ENCODE data around the gene EYS.

DNA sequence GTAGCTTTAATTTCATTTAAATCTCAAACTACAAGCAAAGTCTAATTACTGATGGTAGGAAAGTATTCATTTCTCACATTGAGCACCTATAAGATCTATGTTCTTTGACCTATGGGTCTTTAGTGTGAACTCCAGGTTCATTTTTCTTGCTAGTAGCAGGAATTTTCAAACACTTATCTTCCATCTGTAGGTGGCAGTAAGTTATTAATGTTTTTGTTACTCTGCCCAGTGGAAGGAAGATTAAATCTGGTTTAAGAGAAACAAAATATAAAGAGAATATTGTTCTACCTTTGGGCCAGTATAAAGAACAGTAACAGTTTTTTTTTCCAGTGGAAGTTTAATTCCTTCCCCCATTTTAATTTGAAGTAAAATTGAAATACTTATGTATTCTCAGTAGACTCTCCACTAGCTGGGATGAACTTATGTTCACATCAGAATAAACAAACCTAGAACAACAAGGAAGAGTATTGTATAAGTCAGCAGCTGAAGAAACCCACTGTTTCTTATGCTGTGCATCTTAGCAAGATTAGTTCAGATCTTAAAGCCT, 1743.2 kb downstream of the EYS start:
- TF ChIP-seq MAFK (conservative IDR thresholded peaks at IDR 0.05 in 1 of 2, IDR thresholded peaks at IDR 0.05 in 1 of 2; ENCODE audit: low read length in 2 of 2) (no peak), ZNF121 (CRISPR knock-in tag; IDR thresholded peaks at IDR 0.05) (no peak), HNF4G (IDR thresholded peaks at IDR 0.05; ENCODE audit: borderline replicate concordance, low read depth, low read length) (no peak), HNF4G (CRISPR knock-in tag; IDR thresholded peaks at IDR 0.05; ENCODE audit: borderline replicate concordance, low read depth) (no peak), MXI1 (IDR thresholded peaks at IDR 0.05; ENCODE audit: borderline replicate concordance, low read depth, low read length) (no peak)

All from HepG2 (cell line).